ENCODE results near the gene BCLAF1.

BCLAF1 gene, protein sequence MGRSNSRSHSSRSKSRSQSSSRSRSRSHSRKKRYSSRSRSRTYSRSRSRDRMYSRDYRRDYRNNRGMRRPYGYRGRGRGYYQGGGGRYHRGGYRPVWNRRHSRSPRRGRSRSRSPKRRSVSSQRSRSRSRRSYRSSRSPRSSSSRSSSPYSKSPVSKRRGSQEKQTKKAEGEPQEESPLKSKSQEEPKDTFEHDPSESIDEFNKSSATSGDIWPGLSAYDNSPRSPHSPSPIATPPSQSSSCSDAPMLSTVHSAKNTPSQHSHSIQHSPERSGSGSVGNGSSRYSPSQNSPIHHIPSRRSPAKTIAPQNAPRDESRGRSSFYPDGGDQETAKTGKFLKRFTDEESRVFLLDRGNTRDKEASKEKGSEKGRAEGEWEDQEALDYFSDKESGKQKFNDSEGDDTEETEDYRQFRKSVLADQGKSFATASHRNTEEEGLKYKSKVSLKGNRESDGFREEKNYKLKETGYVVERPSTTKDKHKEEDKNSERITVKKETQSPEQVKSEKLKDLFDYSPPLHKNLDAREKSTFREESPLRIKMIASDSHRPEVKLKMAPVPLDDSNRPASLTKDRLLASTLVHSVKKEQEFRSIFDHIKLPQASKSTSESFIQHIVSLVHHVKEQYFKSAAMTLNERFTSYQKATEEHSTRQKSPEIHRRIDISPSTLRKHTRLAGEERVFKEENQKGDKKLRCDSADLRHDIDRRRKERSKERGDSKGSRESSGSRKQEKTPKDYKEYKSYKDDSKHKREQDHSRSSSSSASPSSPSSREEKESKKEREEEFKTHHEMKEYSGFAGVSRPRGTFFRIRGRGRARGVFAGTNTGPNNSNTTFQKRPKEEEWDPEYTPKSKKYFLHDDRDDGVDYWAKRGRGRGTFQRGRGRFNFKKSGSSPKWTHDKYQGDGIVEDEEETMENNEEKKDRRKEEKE

DNA sequence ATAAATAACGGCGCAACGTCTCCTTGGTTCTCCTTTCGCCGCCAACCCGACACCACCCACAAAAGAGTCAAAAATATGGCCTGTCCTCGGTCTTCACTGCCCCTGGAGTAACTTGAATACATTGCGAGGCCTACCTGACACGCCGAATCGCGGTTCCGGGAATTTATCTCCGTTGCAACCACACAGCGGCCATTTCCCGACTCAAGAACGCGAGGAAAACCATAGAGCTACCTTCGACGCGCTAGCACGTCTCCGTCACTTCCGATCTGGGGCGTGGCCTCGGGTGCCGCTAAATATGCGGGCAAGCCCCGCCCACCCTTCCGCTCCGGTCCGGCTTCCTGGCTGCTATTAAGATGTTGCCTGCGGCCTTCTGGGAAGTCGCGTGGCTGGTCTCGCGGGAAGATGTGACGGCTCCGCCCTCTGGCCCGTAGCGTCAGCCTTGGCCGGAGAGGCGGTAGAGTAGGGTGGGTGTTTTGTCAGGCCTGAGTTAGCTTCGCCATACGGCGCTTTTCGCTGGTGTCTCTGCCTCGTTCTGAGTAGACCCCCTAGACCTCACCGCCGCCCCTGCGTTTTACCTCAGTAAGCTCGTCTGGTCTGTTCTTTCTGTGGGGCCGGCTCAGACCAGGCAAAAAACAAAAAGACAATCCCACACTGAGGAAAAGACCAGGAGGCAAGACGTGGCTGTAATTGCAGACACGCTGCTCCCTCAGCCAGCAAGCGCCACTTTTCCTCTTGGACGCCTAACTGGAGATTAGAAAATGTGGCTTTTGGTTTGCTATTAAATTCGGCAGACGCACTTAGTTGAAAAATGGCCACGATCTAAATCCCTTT, at the start of gene BCLAF1:
Gene BCLAF1 (minus strand): TSS at position 268 of the 831 bp plus-strand sequence. CDS start 9,980 bp downstream, outside the sequence.
- peak; percentile 97 for FAIRE-seq
- peak; percentile 96 for DNase-seq (ENCODE audit: insufficient read length, low spot score)

DNA sequence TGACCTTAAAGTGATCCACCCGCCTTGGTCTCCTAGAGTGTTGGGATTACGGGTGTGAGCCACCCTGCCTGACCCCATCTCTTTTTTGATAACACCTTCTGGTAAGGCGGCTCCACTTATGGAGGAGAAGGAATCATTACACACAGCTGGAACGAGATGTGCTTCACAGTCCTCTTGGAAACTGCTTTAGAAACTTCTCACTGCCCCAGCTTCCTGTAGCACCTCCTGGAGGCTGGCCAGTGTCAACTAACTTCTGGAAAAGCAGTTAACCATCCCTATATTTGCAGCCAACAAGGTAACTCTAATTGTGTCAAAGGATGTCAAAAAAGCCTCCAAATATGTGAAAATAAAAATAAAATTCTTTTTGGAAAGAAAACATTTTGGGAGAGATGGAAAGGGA, 48.8 kb upstream of the BCLAF1 start:
- no peak for FAIRE-seq
- no peak for DNase-seq (ENCODE audit: insufficient read length, low spot score)

DNA sequence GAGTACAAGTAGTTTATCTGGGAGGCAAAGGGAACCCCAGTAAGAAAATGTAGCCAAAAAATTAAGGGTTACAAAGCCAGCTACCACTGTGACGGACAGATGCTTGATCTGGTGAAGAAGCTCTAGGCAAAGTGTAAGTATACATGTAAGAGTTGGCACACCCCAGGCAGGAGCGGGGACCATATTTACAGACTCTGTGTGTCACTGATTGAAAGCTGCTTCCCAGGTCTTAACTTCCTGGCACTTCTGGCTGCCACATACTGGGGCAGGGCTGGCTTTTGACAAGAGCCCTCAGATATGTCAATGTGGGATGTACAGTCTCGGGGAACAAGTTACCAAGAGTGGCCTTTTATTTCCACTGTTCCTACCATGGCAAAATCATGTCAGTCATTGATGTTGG, 48.0 kb upstream of the BCLAF1 start:
- FAIRE-seq (no peak), DNase-seq (ENCODE audit: insufficient read length, low spot score) (no peak)

DNA sequence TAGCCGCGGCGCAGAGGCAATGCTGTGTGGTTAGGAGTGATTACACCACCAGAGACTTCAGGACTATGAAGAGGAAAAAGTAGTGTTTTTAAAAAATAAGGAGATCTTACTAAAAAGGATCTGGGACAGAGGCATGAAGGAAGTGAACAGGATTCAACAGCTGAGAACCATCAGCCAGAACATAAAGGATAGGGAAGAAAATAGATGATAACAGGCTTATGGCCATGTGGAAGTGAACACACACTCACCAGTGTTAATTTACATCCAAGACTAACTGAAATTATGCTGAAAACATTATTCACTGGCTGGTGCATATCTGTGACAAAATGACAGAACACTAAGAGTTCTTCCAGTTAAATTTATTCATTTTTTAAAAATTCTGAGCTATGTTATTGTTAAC, 47.5 kb upstream of the BCLAF1 start:
- FAIRE-seq (no peak), DNase-seq (ENCODE audit: insufficient read length, low spot score) (no peak)

DNA sequence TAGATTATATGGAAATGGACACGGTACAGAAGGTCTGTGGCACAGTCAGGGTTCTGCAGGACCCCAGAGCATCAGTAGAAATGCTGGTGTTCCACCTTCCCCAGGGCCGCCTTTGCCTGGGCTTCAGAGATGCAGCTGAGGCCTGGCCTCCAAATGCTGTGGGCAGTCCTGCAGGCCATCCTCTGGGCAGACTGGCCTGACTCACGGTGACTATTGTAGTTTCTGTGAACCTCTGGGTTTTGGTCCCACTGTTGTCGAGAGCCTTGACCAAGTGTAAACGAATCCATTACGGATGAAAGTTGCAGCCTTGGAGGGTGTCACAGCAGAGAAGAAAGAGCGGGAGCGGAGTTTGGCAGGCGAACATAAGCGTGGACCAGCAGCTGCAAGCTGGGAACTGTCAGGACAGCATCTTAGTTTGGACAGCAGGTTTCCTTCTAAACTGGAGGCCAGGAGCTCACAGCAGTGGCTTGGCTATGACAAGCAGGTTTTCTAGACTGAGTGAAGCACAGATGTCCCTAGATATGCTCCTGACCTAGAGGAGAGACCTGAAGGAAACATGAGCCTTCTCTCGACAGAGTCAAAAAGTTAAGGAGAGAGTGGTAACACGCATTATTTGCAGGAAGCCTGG, 46.2 kb upstream of the BCLAF1 start:
- no peak for DNase-seq (ENCODE audit: insufficient read length, low spot score)
- no peak for FAIRE-seq

DNA sequence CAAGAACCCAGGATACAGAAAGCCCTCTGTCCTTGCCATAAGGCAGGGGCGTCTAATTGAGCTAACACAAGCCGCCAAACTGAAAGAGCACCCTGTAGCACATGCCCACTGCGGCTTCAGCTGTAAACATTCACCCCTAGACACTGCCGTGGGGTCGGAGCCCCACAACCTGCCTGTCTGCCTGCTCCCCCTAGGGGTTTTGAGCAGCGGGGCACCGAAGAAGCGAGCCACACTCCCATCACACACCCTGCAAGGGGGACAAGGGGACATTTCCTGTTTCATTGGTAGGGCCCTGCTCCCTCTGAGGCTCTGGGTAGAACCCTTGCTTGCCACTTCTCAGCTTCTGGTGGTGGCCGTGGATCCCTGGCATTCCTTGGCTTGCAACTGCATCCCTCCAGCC, 45.2 kb upstream of the BCLAF1 start:
- DNase-seq (ENCODE audit: insufficient read length, low spot score), result no peak
- no peak for FAIRE-seq

DNA sequence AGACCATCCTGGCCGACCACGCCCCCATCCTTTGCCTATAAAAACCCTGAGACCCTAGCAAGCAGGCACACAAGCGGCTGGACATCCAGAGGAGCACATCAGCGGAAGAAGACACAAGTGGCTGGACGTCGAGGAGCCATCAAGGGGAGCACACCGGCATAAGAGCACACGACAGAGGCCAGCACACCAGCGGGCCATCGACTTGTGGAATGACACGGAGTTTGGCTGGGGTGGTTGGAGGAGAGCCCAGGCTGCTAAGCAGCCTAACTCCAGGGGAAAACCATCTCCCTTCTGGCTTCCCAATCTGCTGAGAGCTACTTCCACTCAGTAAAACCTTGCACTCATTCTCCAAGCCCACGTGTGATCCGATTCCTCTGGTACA, 44.8 kb upstream of the BCLAF1 start:
- DNase-seq (ENCODE audit: insufficient read length, low spot score), result no peak
- no peak for FAIRE-seq

DNA sequence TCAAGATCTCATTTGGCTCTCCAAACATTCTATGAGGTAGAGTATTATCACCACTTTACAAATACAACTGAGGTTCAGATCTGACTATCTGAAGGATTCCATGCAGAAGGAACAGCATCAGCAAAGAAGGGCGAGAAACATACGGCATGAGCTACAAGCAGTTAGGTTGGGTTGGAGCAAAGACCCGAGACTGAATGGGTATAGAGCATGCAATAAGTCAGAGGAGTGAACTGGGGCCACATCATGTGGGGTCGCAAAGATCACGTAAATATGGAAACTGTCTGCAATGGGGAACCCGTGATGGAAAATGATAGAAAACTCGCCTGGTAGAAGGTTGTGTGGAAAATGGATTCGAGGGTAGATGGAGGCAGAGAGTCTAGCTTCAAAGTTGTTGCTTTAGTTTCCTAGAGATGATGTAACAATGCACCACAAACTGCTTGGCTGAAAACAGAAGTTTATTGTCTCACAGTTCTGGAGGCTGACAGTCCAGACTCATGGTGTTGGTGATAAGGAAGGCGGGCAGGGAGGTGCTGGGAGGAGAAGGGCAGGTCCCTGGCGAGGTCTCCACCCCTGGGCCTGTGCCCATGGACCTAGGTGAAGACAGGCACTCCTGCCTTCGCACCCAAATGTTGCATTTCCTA, 44.3 kb upstream of the BCLAF1 start:
- no peak for FAIRE-seq
- no peak for DNase-seq (ENCODE audit: insufficient read length, low spot score)

DNA sequence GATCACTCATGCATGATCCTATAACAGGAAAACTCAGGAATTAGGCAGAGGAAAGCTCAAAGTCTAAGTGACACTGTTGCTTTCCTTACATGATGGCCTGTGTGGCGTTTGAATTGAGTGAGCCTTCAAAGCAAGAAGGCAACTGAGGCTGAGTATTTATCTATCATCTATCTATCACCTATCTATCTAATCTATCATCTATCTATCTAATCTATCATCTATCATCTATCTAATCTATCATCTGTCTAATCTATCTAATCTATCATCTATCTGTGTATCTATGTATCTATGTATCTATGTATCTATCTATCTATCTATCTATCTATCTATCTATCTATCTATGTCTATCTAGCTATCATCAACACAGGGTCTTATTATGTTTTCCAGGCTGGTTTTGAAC, 41.8 kb upstream of the BCLAF1 start:
- FAIRE-seq (no peak), DNase-seq (ENCODE audit: insufficient read length, low spot score) (no peak)

DNA sequence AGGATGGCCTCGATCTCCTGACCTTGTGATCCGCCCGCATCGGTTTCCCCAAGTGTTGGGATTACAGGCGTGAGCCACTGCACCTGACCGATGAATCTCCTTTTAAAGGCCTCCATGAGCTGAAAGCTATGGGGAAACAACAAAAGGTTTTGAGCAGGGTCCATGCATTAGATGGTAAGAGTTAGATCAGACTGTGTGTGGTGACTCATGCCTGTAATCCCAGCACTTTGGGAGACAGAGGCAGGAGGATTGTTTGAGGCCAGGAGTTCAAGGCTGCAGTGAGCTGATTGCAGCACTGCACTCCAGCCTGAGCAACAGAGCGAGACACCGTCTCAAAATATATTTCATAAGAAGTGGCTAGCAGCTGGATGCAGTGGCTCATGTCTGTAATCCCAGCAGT, 41.0 kb upstream of the BCLAF1 start:
- DNase-seq (ENCODE audit: insufficient read length, low spot score) (no peak), FAIRE-seq (no peak)

DNA sequence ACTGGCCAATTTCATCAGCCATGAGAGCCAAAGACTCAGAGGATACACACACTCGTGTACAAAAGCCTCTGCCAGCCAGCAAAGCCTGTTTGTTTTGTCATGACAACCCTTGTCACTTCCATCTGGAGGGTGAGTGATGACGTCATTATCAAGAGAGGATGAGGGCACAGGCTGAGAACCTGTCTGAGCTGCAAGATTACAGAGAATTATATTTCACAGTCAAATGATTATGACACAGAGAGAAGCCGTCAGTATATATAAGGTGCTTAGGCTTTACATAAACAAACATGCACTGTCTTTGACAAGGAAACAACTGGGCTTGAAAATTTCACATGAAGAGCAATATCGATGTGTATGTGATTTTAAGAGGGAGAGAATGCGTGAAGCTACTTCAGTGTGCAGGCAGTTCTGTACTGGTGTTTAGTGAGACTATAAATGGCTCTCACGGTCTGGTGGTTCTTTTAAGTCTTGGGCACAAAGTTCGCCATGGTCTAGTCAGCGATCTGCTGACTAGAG, 36.5 kb upstream of the BCLAF1 start:
- DNase-seq (ENCODE audit: insufficient read length, low spot score) (no peak), FAIRE-seq (no peak)

DNA sequence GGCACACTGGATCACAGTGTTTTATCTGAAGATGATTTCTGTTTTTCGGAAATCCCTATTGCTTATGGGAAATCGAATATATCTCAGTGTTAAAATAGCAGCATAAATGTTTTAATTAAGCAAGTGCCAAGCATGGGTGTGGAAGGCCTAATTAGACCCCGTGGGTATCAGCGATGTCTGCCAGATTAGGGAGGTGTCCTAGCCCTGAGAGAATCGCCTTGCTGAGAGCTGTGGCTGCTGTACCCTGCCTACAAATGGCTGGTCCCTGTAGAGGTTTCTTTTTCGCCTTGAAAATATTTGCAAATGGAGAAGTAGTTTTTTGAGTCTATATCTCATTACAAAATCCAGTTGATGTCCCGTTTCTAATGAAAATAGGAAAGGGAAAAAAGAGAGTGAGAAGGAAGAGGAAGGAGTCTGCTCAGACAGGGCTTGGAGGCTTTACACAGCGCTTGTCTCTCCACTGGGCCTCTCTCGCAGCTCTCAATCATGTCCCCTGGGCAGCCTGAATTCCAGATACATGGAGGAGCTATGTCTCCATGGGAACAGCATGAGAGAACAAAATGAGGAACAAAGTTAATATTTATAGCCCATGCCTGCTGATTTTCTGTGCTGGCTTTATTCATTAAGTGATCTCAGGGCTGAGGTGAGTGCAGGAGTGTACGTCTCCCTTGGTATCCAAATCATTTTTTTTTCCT, 35.2 kb upstream of the BCLAF1 start:
- no peak for DNase-seq (ENCODE audit: insufficient read length, low spot score)
- FAIRE-seq, result no peak

DNA sequence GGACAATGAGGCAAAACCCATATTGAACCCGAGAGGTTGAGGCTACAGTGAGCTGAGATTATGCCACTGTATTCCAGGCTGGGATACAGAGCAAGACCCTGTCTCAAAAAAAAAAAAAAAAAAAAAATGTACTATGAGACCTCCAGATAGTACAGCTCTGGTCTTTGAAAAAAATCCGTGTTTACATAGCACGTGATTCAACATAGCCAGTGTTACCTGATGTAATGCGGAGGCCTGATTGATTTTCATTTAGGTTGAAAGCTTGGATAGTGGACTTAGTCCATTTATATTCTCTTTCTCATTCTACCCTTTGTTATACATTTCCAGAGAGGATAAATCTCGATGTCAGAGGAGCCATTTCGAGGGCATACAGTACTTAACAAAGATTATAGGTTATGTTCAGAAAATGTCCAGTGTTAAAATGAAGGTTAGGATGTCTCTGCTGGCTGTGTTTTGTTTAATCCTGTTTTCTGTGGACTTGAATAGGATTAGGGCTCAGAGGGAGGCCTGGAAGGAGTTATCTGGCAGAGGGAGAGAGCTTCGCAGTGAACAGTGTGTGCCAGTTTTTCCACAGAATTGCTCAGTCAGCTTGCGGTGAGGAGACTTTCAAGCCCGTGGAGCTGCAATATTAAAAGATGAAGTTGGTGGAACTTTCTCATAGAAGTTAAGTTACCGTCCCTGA, 33.9 kb upstream of the BCLAF1 start:
- DNase-seq (ENCODE audit: insufficient read length, low spot score) (no peak), FAIRE-seq (no peak)

DNA sequence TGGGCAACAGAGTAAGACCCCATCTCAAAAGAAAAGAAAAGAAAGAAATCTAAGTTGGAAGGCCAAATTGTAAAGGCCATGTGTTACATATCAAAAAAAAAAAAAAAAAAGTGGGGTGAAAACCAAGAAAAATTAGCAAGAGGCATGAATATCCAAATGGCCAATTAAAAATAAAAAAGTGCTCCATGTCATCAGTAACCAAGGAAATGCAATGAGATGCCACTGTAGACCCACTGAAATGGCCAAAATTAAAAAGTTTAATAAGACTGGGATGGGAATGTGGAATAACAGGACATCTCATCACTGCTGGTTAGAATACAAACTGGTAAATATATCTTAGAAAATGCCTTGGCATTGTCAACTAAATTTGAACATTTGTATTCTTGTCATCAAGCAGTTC, 30.1 kb upstream of the BCLAF1 start:
- DNase-seq (ENCODE audit: insufficient read length, low spot score), result no peak
- FAIRE-seq, result no peak

DNA sequence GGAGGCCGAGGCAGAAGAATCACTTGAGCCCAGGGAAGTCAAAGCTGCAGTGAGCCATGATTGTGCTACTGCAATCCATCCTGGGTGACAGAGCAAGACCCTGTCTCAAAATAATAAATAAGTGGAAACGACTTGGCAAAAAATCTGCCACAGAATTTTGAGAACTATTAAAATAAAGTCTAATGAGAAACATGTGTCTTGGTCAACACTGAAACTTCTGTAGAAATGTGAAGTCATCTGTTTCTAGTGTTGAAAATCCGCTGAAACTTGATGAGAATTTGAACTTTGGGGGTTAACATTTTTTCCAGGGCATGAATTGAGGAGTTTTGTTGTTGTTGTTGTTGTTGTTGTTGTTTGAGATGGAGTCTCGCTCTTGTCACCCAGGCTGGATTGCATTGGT, 29.0 kb upstream of the BCLAF1 start:
- no peak for FAIRE-seq
- DNase-seq (ENCODE audit: insufficient read length, low spot score), result no peak

DNA sequence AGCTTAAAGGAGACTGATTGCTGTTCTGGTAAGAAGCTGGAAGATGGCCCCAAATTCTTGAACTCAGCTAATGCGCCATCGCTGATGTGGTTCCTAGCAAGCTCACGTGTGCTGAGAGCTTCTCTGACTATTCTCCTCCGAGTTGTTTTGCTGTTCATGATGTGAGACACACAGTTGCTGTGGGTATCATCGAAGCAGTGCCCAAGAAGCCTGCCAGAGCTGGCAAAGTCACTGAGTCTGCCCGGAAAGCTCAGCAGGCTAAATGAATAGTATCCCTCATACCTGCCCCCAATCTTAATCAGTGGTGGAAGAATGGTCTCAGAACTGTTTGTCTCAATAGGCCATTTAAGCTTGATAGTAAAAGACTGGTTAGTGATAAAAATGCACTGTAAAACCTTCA, 28.3 kb upstream of the BCLAF1 start:
- DNase-seq (ENCODE audit: insufficient read length, low spot score), result no peak
- no peak for FAIRE-seq

DNA sequence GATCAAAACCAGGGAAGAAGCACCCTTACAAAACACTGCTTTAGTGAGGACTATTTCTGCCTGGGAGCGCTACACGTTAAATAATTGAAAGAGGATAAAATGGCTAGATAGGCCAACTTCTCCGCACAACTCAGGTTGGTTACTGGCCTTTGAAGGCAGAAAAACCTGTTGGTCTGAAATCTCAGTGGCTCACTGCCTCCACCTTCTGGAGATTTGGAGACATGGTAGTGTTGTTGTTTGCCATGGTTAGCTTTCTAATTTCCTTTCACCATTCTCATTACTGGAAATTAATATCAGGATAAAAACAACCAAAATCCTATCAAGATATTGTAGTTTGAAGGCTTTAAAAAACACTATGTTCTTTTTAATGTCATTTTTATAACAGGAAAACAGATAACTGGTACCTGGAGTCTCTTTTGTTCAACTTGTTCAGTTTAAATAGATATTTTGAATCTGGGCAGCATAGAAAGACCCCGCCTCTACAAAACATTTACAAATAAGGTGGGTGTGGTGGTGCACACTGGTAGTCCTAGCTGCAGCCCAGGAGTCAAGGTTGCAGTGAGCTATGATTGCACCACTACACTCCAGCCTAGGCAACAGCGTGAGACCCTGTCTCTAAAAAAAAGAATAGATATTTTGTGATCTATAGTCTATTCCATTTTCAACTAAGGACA, 27.5 kb upstream of the BCLAF1 start:
- no peak for FAIRE-seq

DNA sequence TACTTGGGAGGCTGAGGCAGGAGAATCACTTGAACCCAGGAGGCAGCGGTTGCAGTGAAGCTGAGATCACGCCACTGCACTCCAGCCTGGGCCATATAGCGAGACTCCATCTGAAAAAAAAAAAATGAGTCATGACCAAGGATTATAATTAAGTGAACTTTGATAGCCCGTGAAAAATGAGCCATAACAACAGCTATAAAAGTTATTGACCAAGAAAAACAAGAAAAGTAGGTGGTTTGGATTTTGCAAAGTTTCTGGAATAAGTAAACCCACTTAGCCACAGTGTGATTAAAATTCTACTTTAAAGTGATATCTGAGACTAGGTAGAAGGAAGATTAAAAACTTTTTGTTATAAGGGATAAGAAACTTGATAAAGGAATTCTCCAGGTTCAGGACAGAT, 25.9 kb upstream of the BCLAF1 start:
- no peak for FAIRE-seq
- no peak for DNase-seq (ENCODE audit: insufficient read length, low spot score)

More for the DNA sequence above, 27.5 kb upstream of the BCLAF1 start:
- peak; percentile 58 for DNase-seq (ENCODE audit: insufficient read length, low spot score)

All from HTR-8/SVneo (cell line).